PC-9 (cell line): Measurements from ENCODE around the gene TELO2.

ENCODE experiments used
- EZH2 ChIP-seq: fragments of 200-600 bp; sonication (generic); IDR thresholded peaks from 2 replicates; pipeline ENCODE4 v1.8.0; 2017; ENCODE audit warnings: antibody characterized with exemption, low read depth
- TF ChIP-seq, protein P1 (sequence below): fragments of 200-600 bp; sonication (generic); conservative IDR thresholded peaks from 2 replicates; pipeline ENCODE4 v1.6.1; 2017; ENCODE audit warnings: mixed run types, antibody characterized with exemption, mild to moderate bottlenecking, moderate library complexity

DNA sequence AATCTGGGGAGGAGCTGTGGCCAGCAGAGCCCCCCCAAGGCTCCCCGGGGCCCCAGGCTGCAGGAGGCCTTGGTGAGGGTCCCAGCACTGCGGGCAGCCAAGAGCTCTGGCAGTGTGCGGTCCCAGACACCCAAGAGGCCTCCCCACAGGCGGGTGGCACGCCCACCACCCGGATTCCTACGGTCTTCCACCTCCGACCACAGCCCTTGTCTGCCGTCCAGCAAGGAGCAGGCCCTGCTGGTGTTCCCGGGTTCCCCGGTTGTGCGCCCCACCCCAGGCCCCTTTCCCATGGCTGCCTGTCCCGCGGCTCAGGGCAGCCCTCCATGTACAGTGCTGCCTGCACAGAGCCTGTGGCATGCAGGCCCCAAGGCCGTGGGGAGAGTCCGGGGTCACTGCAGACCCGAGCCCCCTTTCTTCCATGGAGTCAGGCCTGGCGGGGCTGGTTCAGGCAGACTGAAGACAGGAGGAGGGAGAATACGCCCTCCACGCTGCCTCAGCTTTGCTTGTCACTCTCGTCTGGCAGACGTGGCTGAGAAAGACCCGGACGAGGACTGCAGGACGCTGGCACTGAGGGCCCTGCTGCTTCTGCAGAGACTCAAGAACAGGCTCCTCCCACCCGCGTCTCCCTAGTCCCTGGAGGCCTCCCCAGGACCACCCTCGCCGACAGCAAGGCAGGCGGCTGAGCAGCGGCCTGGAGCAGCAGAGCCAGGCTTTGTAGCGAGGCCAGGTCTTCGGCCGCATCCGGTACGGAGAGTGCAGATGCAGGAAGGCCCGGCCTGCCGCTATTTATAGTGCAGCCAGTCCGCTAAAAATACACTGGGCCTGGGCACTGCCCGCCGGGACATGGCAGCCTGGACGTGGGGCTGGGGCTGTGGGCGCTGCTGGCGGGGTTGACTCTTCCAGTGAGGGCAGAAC lies 16.4 kb downstream of the TELO2 start:
- TF ChIP-seq, protein P1, sequence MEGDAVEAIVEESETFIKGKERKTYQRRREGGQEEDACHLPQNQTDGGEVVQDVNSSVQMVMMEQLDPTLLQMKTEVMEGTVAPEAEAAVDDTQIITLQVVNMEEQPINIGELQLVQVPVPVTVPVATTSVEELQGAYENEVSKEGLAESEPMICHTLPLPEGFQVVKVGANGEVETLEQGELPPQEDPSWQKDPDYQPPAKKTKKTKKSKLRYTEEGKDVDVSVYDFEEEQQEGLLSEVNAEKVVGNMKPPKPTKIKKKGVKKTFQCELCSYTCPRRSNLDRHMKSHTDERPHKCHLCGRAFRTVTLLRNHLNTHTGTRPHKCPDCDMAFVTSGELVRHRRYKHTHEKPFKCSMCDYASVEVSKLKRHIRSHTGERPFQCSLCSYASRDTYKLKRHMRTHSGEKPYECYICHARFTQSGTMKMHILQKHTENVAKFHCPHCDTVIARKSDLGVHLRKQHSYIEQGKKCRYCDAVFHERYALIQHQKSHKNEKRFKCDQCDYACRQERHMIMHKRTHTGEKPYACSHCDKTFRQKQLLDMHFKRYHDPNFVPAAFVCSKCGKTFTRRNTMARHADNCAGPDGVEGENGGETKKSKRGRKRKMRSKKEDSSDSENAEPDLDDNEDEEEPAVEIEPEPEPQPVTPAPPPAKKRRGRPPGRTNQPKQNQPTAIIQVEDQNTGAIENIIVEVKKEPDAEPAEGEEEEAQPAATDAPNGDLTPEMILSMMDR, result no peak
- no peak for TF ChIP-seq EZH2
